Smooth muscle cell (in vitro differentiated cells): ENCODE measurements around the gene MT1X. TPM values are rescaled to one million over a fixed set of nuclear protein-coding genes. Genes with fewer than 3 reads are reported as not detected.

ENCODE experiments used
- DNase-seq: peaks from one replicate; lab custom pipeline; 2025; ENCODE audit not compliant: unreplicated experiment; lab: John Stamatoyannopoulos, UW
- H2AFZ ChIP-seq: fragments of 200-600 bp; sonication (generic); 2 replicates; pipeline ENCODE4 v1.6.0; 2016; ENCODE audit warnings: antibody characterized with exemption, low read depth, mild to moderate bottlenecking
- H3F3A ChIP-seq: fragments of 200-600 bp; sonication (generic); 2 replicates; pipeline ENCODE4 v1.6.0; 2017; ENCODE audit warnings: antibody characterized with exemption, low read depth
- H3K27ac ChIP-seq: fragments of 200-600 bp; sonication (generic); 2 replicates; pipeline ENCODE4 v1.5.1; 2016; ENCODE audit warnings: low read depth, mild to moderate bottlenecking
- H3K27me3 ChIP-seq: fragments of 200-600 bp; sonication (generic); 2 replicates; pipeline ENCODE4 v1.6.1; 2016; ENCODE audit warnings: low read depth, mild to moderate bottlenecking
- H3K36me3 ChIP-seq: fragments of 200-600 bp; sonication (generic); 2 replicates; pipeline ENCODE4 v1.5.1; 2016; ENCODE audit warnings: low read depth
- H3K4me1 ChIP-seq: fragments of 200-600 bp; sonication (generic); 2 replicates; pipeline ENCODE4 v1.5.1; 2016; ENCODE audit warnings: low read depth
- H3K4me2 ChIP-seq: fragments of 200-600 bp; sonication (generic); 2 replicates; pipeline ENCODE4 v1.6.0; 2016; ENCODE audit warnings: mild to moderate bottlenecking
- H3K4me3 ChIP-seq: fragments of 200-600 bp; sonication (generic); 2 replicates; pipeline ENCODE4 v1.5.1; 2016; ENCODE audit warnings: mild to moderate bottlenecking
- H3K79me2 ChIP-seq: fragments of 200-600 bp; sonication (generic); 2 replicates; pipeline ENCODE4 v1.6.0; 2016; ENCODE audit warnings: low read depth, mild to moderate bottlenecking
- H3K9ac ChIP-seq: fragments of 200-600 bp; sonication (generic); 2 replicates; pipeline ENCODE4 v1.6.0; 2016; ENCODE audit warnings: low read depth
- H3K9me3 ChIP-seq: fragments of 200-600 bp; sonication (generic); replicated peaks from 2 replicates; pipeline ENCODE4 v1.5.1; 2016; ENCODE audit warnings: low read depth
- H4K20me1 ChIP-seq: fragments of 200-600 bp; sonication (generic); 2 replicates; pipeline ENCODE4 v1.6.0; 2016; ENCODE audit warnings: low read depth
- CTCF ChIP-seq: fragments of 200-600 bp; sonication (generic); IDR thresholded peaks from 2 replicates; pipeline ENCODE4 v1.5.1; 2017; ENCODE audit warnings: borderline replicate concordance, mild to moderate bottlenecking, antibody characterized with exemption; ENCODE audit not compliant: insufficient read depth, poor library complexity, severe bottlenecking
- WGBS: methylation state at CpG from one replicate; pipeline ENCODE4 v1.1.7; 2016; ENCODE audit warnings: low lambda C conversion rate; 5-methylcytosine and 5-hydroxymethylcytosine counted together
- polyA plus RNA-seq: library from polyadenylated mRNA; unstranded; fragments of >200 nt; fragmentation: Nextera tagmentation; extraction: Ambion mirVana; gene quantifications from 2 replicates; pipeline ENCODE4 v1.2.1, GENCODE V29; 2016
- total RNA-seq: library from RNA; depleted of rRNA; stranded (reverse); fragments of >200 nt; gene quantifications from 2 replicates; pipeline ENCODE4 v1.2.3, GENCODE V29; 2014

Gene MT1X
- total and polyA plus RNA-seq, 2 experiments from 2014 or later = 0.76 to 11.7 TPM

DNA sequence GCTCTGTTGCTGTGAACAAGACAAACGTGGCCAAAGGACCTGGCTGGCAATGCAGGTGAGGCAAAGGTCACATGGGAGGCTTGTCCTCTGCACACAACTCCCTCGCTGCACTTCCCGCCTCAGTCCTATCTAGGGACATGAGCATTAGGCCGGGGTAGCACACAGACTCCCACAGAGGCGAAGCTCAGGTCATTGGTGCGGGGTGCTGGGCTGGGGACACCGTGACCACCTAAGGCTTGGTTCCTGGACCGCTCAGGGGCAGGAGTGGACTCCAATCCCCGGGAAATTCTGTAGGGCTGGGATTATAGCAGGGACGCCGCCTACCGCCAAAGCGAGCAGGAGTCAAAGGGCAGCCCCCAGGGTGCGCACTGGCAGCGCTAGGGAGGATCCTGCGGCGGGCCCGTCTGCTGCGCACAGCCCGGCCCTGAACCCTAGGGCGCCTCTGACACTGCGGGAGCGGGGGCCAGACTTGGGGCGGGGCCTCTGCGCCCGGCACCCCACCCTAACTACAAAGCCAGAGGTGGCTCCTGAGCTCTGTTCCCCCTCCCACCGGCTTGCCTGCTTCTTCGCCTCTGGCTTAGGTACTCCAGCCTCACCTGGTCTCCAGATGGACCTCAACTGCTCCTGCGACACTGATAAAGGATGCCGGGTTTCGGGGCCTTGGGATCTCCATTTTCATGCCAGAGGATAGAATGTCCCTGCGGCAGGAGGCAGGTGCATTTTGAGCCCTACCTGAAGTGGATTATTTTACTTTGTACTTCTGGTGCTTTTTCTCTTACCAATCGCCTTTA is 34.4 kb upstream of the MT1X start:
- H4K20me1 ChIP-seq = no peaks in the 10 kb centered on the region
- H3K4me1 ChIP-seq = peaks cover 4% of the 10 kb centered on the region
- no peak overlapping the region for H3K27ac ChIP-seq
- TF ChIP-seq CTCF = no peak
- WGBS = 32% methylated on average over 26 of the region's 33 CpGs
- DNase-seq = no peak
- H3K79me2 ChIP-seq = no peaks in the 10 kb centered on the region
- H3K36me3 ChIP-seq = no peaks in the 10 kb centered on the region
- H3K9me3 ChIP-seq = no peaks in the 10 kb centered on the region
- H3K4me2 ChIP-seq = no peak overlapping the region
- H3F3A ChIP-seq = no peaks in the 10 kb centered on the region
- H3K4me3 ChIP-seq = no peak overlapping the region
- no peak overlapping the region for H3K9ac ChIP-seq
- no peak overlapping the region for H2AFZ ChIP-seq
- peaks cover 100% of the 10 kb centered on the region for H3K27me3 ChIP-seq

DNA sequence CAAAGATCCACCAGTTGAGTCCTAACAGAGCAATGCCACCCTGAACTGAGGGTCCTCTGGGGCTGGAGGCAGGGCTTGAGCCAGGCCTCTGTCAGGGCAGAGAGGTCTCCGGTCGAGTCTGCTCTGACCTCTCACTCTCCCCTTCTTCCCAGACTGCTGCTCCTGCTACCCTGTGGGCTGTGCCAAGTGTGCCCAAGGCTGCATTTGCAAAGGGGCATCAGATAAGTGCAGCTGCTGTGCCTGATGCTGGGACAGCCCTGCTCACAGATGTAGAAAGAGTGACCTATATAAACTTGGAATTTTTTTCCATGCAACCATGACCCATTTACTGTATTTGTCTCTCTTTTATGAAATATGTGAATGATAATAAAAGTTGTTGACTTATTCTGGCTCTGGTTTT is 33.0 kb upstream of the MT1X start:
- Histone ChIP-seq H3K27ac (no peak overlapping the region), H3K4me1 (no peaks in the 10 kb centered on the region), H3K36me3 (no peaks in the 10 kb centered on the region), H3K4me2 (no peak overlapping the region), H3K9me3 (no peaks in the 10 kb centered on the region), H3K27me3 (peaks cover 93% of the 10 kb centered on the region), H3K4me3 (no peak overlapping the region), H4K20me1 (no peaks in the 10 kb centered on the region), H3K9ac (no peak overlapping the region), H3F3A (no peaks in the 10 kb centered on the region), H3K79me2 (no peaks in the 10 kb centered on the region), H2AFZ (no peak overlapping the region)
- DNase-seq = no peak
- TF ChIP-seq CTCF = no peak
- 100% methylated on average over 2 of the region's 2 CpGs for WGBS

DNA sequence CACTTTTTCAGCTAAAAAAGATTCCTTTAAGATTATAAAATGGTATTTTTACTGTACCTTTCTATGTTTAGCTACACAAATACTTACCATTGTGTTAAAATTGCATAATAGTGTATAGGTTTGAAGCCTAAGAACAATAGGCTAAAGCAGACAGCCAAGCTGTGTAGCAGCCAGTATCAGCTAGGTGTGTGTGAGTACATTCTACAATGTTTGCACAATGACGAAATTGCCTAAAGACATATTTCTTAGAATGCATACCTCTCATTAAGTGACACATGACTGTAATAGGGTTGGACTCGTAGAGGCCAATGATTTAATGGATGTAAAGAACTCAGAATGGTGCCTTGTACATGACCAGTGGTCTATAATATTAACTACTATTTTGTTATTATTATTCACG is 32.5 kb upstream of the MT1X start:
- no peak overlapping the region for H3K27ac ChIP-seq
- no peak overlapping the region for H3K4me3 ChIP-seq
- no peaks in the 10 kb centered on the region for H3F3A ChIP-seq
- H3K4me1 ChIP-seq = no peaks in the 10 kb centered on the region
- DNase-seq = no peak
- H3K79me2 ChIP-seq = no peaks in the 10 kb centered on the region
- H3K9me3 ChIP-seq = no peaks in the 10 kb centered on the region
- WGBS = 75% methylated on average over 3 of the region's 3 CpGs
- no peaks in the 10 kb centered on the region for H3K36me3 ChIP-seq
- no peak for TF ChIP-seq CTCF
- H4K20me1 ChIP-seq = no peaks in the 10 kb centered on the region
- H3K4me2 ChIP-seq = no peak overlapping the region
- peaks cover 91% of the 10 kb centered on the region for H3K27me3 ChIP-seq
- H2AFZ ChIP-seq = no peak overlapping the region
- H3K9ac ChIP-seq = no peak overlapping the region

DNA sequence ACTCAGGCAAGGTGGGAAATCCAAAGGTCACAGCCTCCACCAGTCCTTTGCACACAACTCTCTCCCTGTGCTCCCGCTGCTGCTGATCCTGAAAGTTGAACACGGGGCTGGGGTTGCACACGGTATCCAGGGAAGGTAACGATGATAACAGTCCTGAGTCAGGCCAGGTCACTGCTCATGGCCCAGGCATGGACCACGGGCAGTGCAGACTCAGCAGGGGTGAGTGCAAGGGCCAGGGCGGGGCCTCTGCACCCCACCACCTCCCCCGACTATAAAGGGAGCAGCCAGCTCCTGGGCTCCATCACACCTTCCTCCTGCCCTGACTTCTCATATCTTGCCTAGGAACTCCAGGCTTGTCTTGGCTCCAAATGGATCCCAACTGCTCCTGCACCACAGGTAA is 30.7 kb upstream of the MT1X start, which contains the start of gene MT1B:
Gene MT1B (plus strand): TSS at position 301 of the 400 bp plus-strand sequence. CDS start 68 bp downstream, at position 369.
- no peaks in the 10 kb centered on the region for H3K9me3 ChIP-seq
- no peak for TF ChIP-seq CTCF
- H3K9ac ChIP-seq = no peak within 1 kb of the TSS
- no peaks in the 10 kb centered on the region for H3K36me3 ChIP-seq
- 81% methylated on average over 7 of the region's 7 CpGs for WGBS
- H4K20me1 ChIP-seq = no peaks in the 10 kb centered on the region
- H3K4me3 ChIP-seq = no peak within 1 kb of the TSS
- no peak for DNase-seq
- H3K4me1 ChIP-seq = no peaks in the 10 kb centered on the region
- H3K27ac ChIP-seq = no peak within 1 kb of the TSS
- no peak within 1 kb of the TSS for H3K4me2 ChIP-seq
- H2AFZ ChIP-seq = no peak within 1 kb of the TSS
- no peaks in the 10 kb centered on the region for H3F3A ChIP-seq
- no peaks in the 10 kb centered on the region for H3K79me2 ChIP-seq
- H3K27me3 ChIP-seq = peaks cover 73% of the 10 kb centered on the region
